Natural killer cell (primary cell): ENCODE results near the gene PPP1R16B. TPM values are rescaled to one million over a fixed set of nuclear protein-coding genes. Genes with fewer than 3 reads are reported as not detected.
A peak's percentile ranks its signal among the peaks of the same experiment; 100 is the strongest.
"Not testable (repeated sequence)": the region's sequence is repeated elsewhere in the genome, so short reads cannot be mapped to it uniquely, and the experiment has no call there.

Experiments
- ATAC-seq, 3 donors: fragments of 150-1000 bp in 2 of 3; fragments of 200-7000 bp in 1 of 3; cut with Tn5 transposase; 1 replicate in 1 of 3; 2 replicates in 2 of 3; pipeline ENCODE4 v1.10.0; 2021; ENCODE audit warnings: mild to moderate bottlenecking in 2 of 3, moderate library complexity in 2 of 3
- DNase-seq, 2 donors: peaks; one replicate each; pipeline versions ENCODE4 v3.0.0 to v3.0.0-alpha.2; 2013 to 2021; ENCODE audit warnings: mixed read lengths in 1 of 2
- H3K27ac ChIP-seq: one replicate; pipeline ENCODE4 v1.5.1; 2013; ENCODE audit warnings: mild to moderate bottlenecking, low read length
- H3K27me3 ChIP-seq: one replicate; pipeline ENCODE4 v1.6.1; 2013; ENCODE audit warnings: low read length; ENCODE audit not compliant: control insufficient read depth, insufficient read depth
- H3K36me3 ChIP-seq: one replicate; pipeline ENCODE4 v1.6.1; 2013; ENCODE audit warnings: low read length; ENCODE audit not compliant: control insufficient read depth, insufficient read depth
- H3K4me1 ChIP-seq: one replicate; pipeline ENCODE4 v1.6.1; 2013; ENCODE audit warnings: low read length; ENCODE audit not compliant: control insufficient read depth, insufficient read depth
- H3K4me3 ChIP-seq: one replicate; pipeline ENCODE4 v1.5.1; 2013; ENCODE audit warnings: low read length
- H3K9me3 ChIP-seq: one replicate; pipeline ENCODE4 v1.6.1; 2013; ENCODE audit warnings: low read length; ENCODE audit not compliant: control insufficient read depth, insufficient read depth
- H3K27ac Mint-ChIP-seq, 2 donors: one replicate each; pipeline ENCODE4 v1.8.0; 2022; ENCODE audit warnings: mild to moderate bottlenecking in 2 of 2, mixed read lengths in 2 of 2, moderate library complexity in 1 of 2
- H3K27me3 Mint-ChIP-seq, 2 donors: one replicate each; pipeline ENCODE4 v1.8.0; 2022; ENCODE audit warnings: low read depth in 2 of 2, mixed read lengths in 2 of 2
- H3K36me3 Mint-ChIP-seq: one replicate; pipeline ENCODE4 v1.8.0; 2022; ENCODE audit warnings: mixed read lengths
- H3K4me1 Mint-ChIP-seq, 2 donors: one replicate each; pipeline ENCODE4 v1.8.0; 2022; ENCODE audit warnings: mixed read lengths in 2 of 2
- H3K4me3 Mint-ChIP-seq: one replicate; pipeline ENCODE4 v1.8.0; 2022; ENCODE audit warnings: mild to moderate bottlenecking, moderate library complexity, mixed read lengths
- H3K9me3 Mint-ChIP-seq, 2 donors: one replicate each; pipeline ENCODE4 v1.8.0; 2022; ENCODE audit warnings: mixed read lengths in 2 of 2
- CTCF ChIP-seq: fragments of 200-600 bp; IDR thresholded peaks from one replicate; pipeline ENCODE4 v1.8.0; 2022; ENCODE audit warnings: antibody characterized with exemption
- WGBS: methylation state at CpG from one replicate; pipeline ENCODE4 v1.1.7; 2013; ENCODE audit warnings: missing lambda C conversion rate; ENCODE audit not compliant: insufficient coverage; 5-methylcytosine and 5-hydroxymethylcytosine counted together
- intact Hi-C: fragments of 100-400 bp; cut with micrococcal nuclease; formaldehyde crosslinking; loops from one replicate; pipeline ENCODE4 v1.14.2; 2022
- total RNA-seq, 4 donors: library from RNA; stranded (reverse); fragments of 120-200 nt in 1 of 4; gene quantifications; one replicate each; pipeline versions ENCODE4 v1.2.3 to v1.2.4, GENCODE V29; 2013 to 2022

PPP1R16B gene
- total RNA-seq, 3 donors from 2014 or later (not counting 1 experiment from before 2014, with no cell fraction given): 52.0 to 62.3 (median 53.7) TPM

GRCh38 chr20:38957915-38958485 lies 152.5 kb downstream of the PPP1R16B start:
- H3K36me3 Mint-ChIP-seq: no peaks in the 10 kb centered on the region
- H3K4me1 ChIP-seq: peaks cover 10% of the 10 kb centered on the region
- H3K27ac ChIP-seq: no peak overlapping the region
- DNase-seq: no peak
- no peaks in the 10 kb centered on the region for H3K9me3 Mint-ChIP-seq
- ATAC-seq: no peak
- H3K36me3 ChIP-seq: no peaks in the 10 kb centered on the region
- 98% methylated on average over 8 of the region's 8 CpGs for WGBS
- no peak overlapping the region for H3K4me3 Mint-ChIP-seq
- H3K27me3 Mint-ChIP-seq: no peaks in the 10 kb centered on the region
- H3K4me1 Mint-ChIP-seq: peaks cover 16% of the 10 kb centered on the region in 2 donors
- no peaks in the 10 kb centered on the region for H3K27me3 ChIP-seq
- TF ChIP-seq CTCF: no peak
- no peak overlapping the region for H3K27ac Mint-ChIP-seq
- no peaks in the 10 kb centered on the region for H3K9me3 ChIP-seq
- intact Hi-C loops: no loop called here
- no peak overlapping the region for H3K4me3 ChIP-seq

GRCh38 chr20:38960187-38960687 lies 154.7 kb downstream of the PPP1R16B start:
- not testable (repeated sequence) for H3K36me3 ChIP-seq, H3K27ac Mint-ChIP-seq, H3K4me3 Mint-ChIP-seq

GRCh38 chr20:38961530-38962043 lies 156.1 kb downstream of the PPP1R16B start:
- H3K4me3 ChIP-seq: peak overlapping the region; percentile 57
- ATAC-seq: no peak
- H3K27me3 Mint-ChIP-seq: no peaks in the 10 kb centered on the region
- H3K27ac Mint-ChIP-seq: peak overlapping the region; percentile 94 to 97
- no peak for DNase-seq
- no peaks in the 10 kb centered on the region for H3K36me3 ChIP-seq
- WGBS: 16% methylated on average over 16 of the region's 16 CpGs
- H3K9me3 ChIP-seq: no peaks in the 10 kb centered on the region
- H3K36me3 Mint-ChIP-seq: no peaks in the 10 kb centered on the region
- TF ChIP-seq CTCF: no peak
- no peaks in the 10 kb centered on the region for H3K9me3 Mint-ChIP-seq
- H3K4me3 Mint-ChIP-seq: peak overlapping the region; percentile 96
- H3K27me3 ChIP-seq: no peaks in the 10 kb centered on the region
- H3K4me1 Mint-ChIP-seq: peaks cover 18 to 19% of the 10 kb centered on the region in 2 donors
- peaks cover 10% of the 10 kb centered on the region for H3K4me1 ChIP-seq
- intact Hi-C loops: loop anchor here (1.0 kb wide), 3 partner anchors 35 to 315 kb away; partner anchors contain the start of genes ACTR5 and FAM83D
- H3K27ac ChIP-seq: peak overlapping the region; percentile 73

More at GRCh38 chr20:38960187-38960687, 154.7 kb downstream of the PPP1R16B start:
- ATAC-seq, H3K27ac ChIP-seq, DNase-seq, intact Hi-C loops, H3K27me3 ChIP-seq, H3K9me3 ChIP-seq, H3K9me3 Mint-ChIP-seq, H3K4me3 ChIP-seq, H3K27me3 Mint-ChIP-seq, H3K36me3 Mint-ChIP-seq: not testable (repeated sequence)
- H3K4me1 ChIP-seq: peaks cover 10% of the 10 kb centered on the region
- H3K4me1 Mint-ChIP-seq: peaks cover 18 to 19% of the 10 kb centered on the region in 2 donors
- over 99% methylated on average over 8 of the region's 9 CpGs for WGBS

GRCh38 chr20:38962044-38962927 lies 156.8 kb downstream of the PPP1R16B start, which contains the start of gene DHX35:
Gene DHX35 (plus strand): TSS chr20:38962344. CDS start chr20:38962368, 24 bp downstream.
- H3K36me3 Mint-ChIP-seq: no peaks in the 10 kb centered on the region
- Histone ChIP-seq H3K27me3 (no peaks in the 10 kb centered on the region), H3K27ac (peak within 1 kb of the TSS; percentile 78), H3K9me3 (no peaks in the 10 kb centered on the region), H3K4me1 (peaks cover 10% of the 10 kb centered on the region), H3K4me3 (peak within 1 kb of the TSS; percentile 78), H3K36me3 (no peaks in the 10 kb centered on the region)
- H3K9me3 Mint-ChIP-seq: no peaks in the 10 kb centered on the region
- DNase-seq (peak; percentile 99 to 100), ATAC-seq (peak; percentile 99 to 100 (median 99))
- TF ChIP-seq CTCF: no peak
- H3K27me3 Mint-ChIP-seq: no peaks in the 10 kb centered on the region
- WGBS: under 1% methylated on average over 70 of the region's 70 CpGs
- intact Hi-C loops: loop anchor here (1.0 kb wide), 3 partner anchors 36 to 316 kb away; partner anchors contain the start of genes ACTR5 and FAM83D
- H3K27ac Mint-ChIP-seq: peak within 1 kb of the TSS; percentile 94 to 97
- peaks cover 18 to 19% of the 10 kb centered on the region in 2 donors for H3K4me1 Mint-ChIP-seq
- peak within 1 kb of the TSS; percentile 96 for H3K4me3 Mint-ChIP-seq
